Sciatic nerve (tissue), 2 donors: ENCODE measurements around the gene PSG4. TPM values are rescaled to one million over a fixed set of nuclear protein-coding genes. Genes with fewer than 3 reads are reported as not detected.
"Not testable (repeated sequence)": the region's sequence is repeated elsewhere in the genome, so short reads cannot be mapped to it uniquely, and the experiment has no call there.

Experiments used
- ATAC-seq: fragments of 200-7000 bp; cut with Tn5 transposase; one replicate; pipeline ENCODE4 v1.9.1; 2020; ENCODE audit warnings: mild to moderate bottlenecking, moderate library complexity
- DNase-seq: peaks from one replicate; pipeline ENCODE4 v3.0.0-alpha.2; 2020; ENCODE audit warnings: low spot score
- intact Hi-C: fragments of 100-400 bp; cut with DNase I; formaldehyde crosslinking; loops from one replicate; pipeline ENCODE4 v1.14.2; 2022
- total RNA-seq: library from RNA; stranded (reverse); fragmentation: NEBNext Ultra II Directional; extraction: Animal tissue kit (Norgen Biotek cat#: 25700); gene quantifications from one replicate; pipeline ENCODE4 v1.2.1, GENCODE V29; 2021
- donor health status: DM: no; HTN: no; CAD: no.
- donor health status: DM: no; HTN: no; CAD: no.

PSG4 gene
- not detected for total RNA-seq

DNA sequence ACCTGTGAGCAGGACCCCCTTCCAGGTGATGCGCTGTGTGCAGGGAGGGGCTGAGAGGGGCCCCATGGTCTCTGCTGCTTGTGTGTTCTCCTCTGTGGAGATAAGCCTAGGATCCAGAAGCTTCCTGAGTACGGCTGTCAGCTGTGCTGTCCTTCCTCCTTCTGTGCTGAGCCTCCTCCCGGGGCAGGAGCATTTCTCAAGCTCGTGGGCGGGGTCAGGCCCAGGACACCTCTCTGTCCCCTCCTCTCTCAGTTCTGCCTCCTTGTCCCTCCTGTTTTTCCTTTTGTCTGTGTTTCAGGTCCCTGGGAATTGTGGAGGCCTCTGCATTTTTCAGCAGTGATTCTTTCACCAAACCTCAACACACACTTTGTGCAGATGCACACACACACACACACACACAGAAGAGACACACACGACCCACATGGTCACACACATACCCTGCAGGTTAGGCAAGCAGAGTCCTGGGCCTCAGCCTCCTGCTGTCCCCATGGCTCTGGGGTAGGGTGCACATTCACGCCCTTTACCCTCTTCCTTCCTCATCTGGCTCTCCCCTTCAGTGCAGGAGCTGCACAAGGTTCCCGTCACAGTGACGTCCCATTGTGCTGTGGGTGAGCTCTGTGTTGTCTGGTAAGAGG is at the start of gene PSG4:
Gene PSG4 (minus strand): TSS at position 168 of the 635 bp plus-strand sequence. CDS start 102 bp downstream, at position 66.
- ATAC-seq, DNase-seq, intact Hi-C loops: not testable (repeated sequence)

DNA sequence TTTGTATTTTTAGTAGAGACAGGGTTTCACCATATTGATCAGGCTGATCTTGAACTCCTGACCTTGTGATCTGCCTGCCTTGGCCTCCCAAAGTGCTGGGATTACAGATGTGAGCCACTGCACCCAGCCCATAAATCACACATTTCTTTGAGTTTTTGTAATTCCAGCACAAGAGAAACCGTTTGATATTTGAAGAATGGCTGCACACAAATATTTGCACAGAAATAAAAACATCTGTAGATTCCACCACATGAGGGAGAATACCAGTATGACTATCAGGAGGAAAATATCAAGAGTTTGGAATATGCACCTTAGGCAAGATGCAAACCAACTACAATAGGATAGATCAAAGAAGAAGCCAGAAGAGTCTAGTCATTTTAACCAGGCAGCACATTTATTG is 46.0 kb upstream of the PSG4 start:
- DNase-seq, ATAC-seq, intact Hi-C loops: not testable (repeated sequence)

DNA sequence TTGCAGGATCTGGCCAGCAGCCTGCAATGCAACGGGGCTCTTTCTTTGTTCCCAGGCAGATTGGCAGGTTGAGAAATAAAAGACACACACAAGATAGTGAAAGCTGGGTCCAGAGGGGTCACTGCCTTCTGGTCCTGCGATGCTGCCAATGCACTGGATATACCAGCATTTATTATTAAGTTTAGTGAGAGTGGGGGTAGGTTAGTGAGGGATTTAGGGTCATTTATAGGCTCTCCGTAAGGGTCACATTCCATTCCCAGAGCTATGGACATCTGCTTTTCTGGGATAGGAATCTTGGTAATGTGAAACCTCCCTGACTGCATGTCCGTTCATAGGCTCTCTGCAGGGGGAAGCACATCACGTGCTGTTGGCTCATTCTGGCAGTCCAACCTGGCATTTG is 44.9 kb upstream of the PSG4 start:
- ATAC-seq, intact Hi-C loops: not testable (repeated sequence)

DNA sequence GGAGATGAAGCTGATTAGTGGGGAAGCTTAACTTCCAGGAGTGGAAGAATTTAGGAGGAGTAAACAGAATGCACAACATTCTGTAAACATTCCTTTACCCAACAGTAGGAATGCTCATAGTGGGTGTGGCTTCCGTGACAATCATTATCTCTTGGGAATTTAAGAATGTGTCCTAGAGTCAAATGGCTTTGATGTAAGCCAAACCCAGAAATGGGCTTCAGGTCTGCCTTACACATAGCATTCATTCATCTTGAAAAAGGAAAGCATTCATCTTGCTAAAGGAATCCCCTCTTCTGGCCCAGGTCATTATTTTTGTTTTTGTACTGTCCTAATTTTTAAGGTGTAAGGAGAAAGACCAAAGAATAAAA is 43.2 kb upstream of the PSG4 start:
- intact Hi-C loops, ATAC-seq: not testable (repeated sequence)

More for the DNA sequence above, 44.9 kb upstream of the PSG4 start:
- not testable (repeated sequence) for DNase-seq

DNA sequence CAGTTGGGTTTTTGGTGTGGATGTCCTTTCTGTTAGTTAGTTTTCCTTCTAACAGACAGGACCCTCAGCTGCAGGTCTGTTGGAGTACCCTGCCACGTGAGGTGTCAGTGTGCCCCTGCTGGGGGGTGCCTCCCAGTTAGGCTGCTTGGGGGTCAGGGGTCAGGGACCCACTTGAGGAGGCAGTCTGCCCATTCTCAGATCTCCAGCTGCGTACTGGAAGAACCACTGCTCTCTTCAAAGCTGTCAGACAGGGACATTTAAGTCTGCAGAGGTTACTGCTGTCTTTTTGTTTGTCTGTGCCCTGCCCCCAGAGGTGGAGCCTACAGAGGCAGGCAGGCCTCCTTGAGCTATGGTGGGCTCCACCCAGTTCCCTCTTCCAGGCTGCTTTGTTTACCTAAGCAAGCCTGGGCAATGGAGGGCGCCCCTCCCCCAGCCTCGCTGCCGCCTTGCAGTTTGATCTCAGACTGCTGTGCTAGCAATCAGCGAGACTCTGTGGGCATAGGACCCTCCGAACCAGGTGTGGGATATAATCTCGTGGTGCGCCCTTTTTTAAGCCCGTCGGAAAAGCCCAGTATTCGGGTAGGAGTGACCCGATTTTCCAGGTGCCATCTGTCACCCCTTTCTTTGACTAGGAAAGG is 41.9 kb upstream of the PSG4 start:
- intact Hi-C loops, ATAC-seq, DNase-seq: not testable (repeated sequence)

More for the DNA sequence above, 43.2 kb upstream of the PSG4 start:
- not testable (repeated sequence) for DNase-seq

DNA sequence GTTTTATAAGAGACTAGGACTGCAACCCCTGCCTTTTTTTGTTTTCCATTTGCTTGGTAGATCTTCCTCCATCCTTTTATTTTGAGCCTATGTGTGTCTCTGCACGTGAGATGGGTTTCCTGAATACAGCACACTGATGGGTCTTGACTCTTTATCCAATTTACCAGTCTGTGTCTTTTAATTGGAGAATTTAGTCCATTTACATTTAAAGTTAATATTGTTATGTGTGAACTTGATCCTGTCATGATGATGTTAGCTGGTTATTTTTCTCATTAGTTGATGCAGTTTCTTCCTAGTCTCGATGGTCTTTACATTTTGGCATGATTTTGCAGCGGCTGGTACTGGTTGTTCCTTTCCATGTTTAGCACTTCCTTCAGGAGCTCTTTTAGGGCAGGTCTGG is 40.4 kb upstream of the PSG4 start:
- ATAC-seq, DNase-seq, intact Hi-C loops: not testable (repeated sequence)

DNA sequence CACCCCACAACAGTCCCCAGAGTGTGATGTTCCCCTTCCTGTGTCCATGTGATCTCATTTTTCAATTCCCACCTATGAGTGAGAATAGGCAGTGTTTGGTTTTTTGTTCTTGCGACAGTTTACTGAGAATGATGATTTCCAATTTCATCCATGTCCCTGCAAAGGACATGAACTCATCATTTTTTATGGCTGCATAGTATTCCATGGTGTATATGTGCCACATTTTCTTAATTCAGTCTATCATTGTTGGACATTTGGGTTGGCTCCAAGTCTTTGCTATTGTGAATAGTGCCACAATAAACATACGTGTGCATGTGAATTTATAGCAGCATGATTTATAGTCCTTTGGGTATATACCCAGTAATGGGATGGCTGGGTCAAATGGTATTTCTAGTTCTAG is 36.8 kb upstream of the PSG4 start:
- ATAC-seq, intact Hi-C loops, DNase-seq: not testable (repeated sequence)

DNA sequence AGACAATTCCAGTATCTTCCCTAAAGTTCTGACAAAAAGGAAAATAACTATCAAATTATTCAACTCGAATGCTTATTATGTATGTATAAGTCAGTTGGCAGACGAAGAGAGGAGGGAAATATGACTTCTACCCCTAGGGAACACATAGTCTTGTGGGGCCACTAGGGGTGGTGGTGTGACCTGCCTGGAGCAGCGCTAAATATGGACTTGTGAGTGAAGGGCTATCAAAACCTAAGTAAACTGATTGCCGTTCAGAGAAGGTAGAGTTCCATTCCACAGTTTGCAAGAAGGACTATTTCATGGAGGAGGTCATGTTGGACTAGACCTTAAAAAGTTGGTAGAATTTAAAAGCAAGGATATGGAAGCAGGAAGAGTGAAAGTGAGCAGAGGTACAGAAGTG is 32.8 kb upstream of the PSG4 start:
- intact Hi-C loops, DNase-seq, ATAC-seq: not testable (repeated sequence)

DNA sequence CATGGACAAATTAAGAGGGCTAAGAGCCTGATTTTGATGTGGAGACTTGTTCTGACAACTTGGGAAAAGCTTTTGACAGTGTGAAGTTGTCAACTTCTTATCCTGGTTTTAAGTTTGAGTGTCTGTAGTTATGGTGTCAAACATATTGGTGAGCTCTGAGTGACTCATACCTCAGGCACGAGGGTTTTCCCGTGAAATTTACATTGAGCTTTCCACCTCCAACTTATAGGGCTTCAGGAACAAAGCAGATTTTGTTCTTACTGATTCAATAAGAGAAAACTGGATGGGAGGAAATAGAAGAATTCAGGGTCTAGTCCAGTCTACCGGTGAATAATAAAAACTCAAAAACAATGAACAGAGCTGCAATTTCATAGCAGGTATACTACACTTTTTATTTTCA is 30.2 kb upstream of the PSG4 start:
- intact Hi-C loops, ATAC-seq, DNase-seq: not testable (repeated sequence)

DNA sequence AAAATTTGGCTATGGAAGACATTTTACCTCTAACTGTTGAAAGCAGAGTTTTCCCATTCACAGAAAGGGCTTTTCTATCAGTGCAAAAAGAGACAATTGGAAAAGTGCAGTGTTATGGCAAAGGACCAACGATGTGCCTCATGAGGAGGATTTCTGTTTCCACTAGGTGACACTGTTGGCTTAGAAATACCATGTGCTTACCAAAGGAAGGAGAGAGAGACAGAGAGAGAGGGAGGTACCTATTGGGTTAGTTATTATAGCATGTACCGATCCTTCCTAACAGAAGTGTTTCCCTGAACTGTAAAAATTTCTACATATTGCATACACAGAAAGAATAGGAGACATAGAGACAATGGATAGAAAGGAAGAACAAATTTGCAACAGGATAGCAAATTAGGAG is 23.9 kb upstream of the PSG4 start:
- ATAC-seq (no peak), DNase-seq (no peak)
- intact Hi-C loops, result no loop called here

DNA sequence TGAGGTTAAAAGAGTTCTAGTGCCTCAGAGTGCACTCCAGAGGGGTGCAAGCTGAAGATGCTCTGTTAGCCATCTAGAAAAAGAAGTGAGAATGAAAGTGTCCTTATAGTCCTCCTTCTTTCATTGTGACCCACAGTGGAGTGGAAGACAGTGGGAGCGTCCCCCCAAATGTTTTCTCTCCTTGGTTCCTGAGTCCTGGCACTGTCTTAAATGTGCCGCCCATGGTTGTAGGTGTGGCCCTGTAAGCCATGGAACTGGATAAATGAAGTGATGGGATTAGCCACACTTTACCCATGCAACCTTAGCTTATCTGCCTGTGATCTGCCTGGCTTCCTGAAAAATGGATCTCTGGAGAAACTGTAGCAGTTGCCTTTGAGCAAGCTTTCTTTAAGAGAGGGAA is 23.3 kb upstream of the PSG4 start:
- intact Hi-C loops, DNase-seq, ATAC-seq: not testable (repeated sequence)

DNA sequence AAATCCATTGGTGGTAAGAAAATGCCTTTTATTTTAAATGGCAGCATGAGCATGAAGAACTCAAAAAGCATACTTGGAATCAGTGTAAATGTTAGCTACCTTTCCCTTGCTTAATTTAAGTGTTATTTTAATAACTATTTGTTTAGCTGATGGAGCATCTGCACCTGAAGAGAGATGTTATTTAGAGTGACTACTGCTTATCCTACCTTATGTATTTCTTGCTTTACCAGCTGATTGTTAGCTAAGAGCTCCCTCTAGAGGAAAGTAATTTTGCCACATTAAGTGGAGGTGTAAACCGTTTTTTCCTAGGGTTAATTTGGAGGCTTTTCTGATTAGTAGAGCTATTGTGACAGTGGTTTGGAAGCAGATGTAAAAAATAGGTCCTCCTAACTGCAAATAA is 21.5 kb upstream of the PSG4 start:
- ATAC-seq, DNase-seq, intact Hi-C loops: not testable (repeated sequence)

DNA sequence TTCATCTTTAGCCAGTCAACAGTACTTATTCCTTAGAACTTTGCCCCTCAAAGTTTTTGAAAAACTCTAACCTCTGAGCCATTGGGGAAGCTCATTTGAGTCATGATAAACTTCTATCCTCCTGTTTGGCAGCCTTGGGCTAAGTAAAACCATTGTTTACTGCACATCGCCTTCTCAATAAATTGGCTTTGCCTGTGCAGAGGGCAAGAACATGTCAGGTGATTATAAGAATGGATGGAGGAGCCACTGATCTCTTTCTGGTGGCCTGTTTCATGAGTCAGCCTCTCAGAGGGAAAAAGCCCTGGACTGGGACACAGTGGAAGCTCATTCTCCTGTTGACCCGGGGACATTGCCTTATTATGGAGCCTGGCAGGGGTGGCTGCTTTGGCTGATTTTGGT is 19.4 kb upstream of the PSG4 start:
- ATAC-seq (no peak), DNase-seq (no peak)
- intact Hi-C loops, result no loop called here

DNA sequence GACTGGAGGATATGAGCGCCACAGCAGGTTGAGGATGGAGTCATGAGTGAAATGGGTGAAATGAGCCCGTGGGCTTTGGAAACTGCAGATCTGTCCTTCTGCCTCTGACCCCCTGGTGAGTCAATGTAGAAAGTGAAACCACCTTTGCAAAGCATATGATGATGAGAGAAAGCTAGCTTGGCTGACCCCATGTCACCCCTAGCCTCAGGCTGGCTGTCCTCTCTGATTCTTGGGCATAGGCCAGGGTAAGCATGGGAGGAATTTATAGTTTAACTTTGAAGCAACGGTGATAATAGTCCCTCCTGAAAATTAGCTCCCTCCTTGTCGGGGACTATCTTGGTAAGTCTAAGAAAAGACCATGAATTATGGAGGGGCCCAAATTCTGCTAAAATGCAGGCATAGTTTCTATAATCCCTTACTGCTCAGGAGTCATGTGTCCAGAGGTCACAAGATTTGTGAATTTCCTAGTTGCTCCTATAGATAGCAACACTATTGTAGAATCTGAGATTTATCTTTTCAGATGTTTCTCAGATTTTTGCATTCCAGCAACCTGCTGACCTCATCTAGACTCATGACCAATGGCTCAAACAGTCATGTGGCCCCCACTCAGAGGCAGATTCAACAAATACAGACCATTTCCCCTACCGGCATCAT is 18.9 kb upstream of the PSG4 start:
- DNase-seq, ATAC-seq, intact Hi-C loops: not testable (repeated sequence)

DNA sequence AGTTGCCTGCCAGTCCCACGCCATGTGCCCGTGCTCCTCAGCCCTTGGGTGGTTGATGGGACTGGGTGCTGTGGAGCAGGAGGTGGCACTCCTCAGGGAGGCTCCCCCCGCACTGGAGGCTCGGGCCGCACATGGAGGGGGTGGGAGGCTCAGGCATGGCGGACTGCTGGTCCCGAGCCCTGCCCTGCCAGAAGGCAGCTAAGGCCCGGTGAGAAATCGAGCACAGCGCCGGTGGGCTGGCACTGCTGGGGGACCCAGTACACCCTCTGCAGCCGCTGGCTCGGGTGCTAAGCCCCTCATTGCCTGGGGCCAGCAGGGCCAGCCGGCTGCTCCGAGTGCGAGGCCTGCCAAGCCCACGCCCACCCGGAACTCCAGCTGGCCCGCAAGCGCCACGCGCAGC is 16.5 kb upstream of the PSG4 start:
- ATAC-seq, intact Hi-C loops, DNase-seq: not testable (repeated sequence)

DNA sequence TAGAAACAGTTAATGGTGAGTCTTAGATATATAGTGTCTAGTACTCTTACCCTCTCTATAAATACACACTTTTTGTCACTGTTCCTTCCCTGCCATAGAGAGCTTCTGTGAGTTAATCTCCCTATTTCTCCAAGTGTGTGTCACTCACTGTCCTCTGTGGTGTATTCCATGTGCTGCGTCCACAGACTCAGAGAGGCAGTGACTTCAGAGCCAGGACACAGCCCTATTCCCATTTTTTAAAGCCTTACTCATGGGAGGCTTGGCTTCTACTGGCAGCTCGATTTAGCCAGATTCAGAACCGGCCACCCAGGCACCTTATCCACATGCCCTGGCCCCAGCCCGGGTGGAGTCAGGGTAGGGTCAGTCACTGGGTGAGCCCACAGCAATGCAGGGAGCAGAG is 13.7 kb upstream of the PSG4 start:
- intact Hi-C loops, DNase-seq, ATAC-seq: not testable (repeated sequence)

DNA sequence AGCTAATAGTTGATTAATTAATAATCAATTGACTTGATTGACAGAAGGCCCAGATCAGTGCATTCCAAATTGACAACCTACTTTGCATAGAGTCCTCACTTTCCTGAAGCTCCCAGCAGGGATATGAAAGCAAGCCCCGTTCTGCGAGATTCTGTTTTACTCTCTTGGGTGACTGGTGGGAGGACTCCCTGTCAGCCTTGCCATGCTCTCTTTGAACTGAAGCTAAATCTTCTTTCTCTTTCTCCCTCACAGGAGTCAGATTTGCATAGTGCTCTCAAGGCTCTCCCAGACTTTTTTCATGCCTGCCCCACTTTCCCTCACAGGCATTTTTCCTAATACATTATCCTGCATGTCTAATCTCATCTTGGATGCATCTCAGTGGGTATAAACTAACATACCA is 10.4 kb upstream of the PSG4 start:
- ATAC-seq, intact Hi-C loops, DNase-seq: not testable (repeated sequence)

DNA sequence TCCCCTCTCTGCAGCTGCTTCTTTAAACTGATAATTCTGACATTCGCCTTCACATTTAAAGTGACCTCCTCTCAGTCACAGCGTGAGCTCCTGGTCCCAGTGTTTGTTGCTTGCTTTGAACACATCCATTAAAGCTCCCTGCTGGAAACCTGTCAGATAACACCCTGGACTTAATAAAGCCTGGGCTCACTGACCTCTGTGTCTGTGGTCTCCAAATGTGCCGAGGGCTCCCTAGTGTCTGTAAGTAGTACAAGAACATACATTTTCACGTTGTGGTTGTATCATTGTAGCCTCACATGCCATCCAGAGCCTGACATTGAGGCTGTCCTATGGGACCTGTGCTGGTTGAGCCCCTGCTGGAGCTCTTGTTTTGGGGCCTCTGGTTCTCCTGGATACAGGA is 2.6 kb upstream of the PSG4 start:
- ATAC-seq (no peak), DNase-seq (no peak)
- intact Hi-C loops, result no loop called here

DNA sequence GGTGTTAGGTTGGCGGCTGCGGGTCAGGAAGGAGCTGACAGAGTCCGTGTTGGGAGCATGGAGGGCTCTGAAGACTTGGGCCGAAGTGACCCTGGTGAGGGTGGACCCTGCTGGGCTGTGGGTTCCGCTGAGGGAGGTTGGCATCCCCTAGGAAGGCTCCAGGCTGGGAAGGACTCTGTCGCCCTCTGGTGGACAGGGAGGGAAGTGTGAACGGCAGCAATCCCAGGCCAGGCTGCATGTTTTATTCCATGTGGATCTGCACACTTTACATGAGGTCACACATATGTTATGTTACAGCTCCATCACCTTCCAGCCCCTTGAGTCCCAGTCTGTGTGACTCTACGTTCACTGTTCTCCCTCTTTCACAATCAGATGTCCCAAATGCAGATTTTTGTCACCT is 1.7 kb upstream of the PSG4 start:
- intact Hi-C loops, DNase-seq, ATAC-seq: not testable (repeated sequence)

DNA sequence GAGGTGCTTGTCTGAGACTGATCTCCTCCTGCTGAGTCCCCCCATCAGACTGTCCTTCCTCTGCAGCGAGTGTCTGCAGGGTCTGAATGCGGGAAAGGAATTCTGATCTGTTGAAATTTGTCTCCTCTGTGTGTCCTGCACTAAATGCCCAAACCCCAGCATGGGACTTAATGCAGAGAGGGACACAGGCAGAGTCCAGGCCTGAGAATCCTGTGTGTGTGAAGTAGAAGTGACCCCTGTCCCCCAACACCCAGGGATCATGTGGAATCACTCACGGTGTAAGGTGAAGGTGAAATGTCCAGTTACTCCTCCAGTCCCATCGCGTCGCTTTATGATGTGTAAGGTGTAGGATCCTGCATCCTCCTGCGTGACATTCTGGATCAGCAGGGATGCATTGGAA is 1.8 kb downstream of the PSG4 start:
- ATAC-seq, DNase-seq, intact Hi-C loops: not testable (repeated sequence)
